Neural cell (in vitro differentiated cells): ENCODE results near the gene COL18A1. TPM values are rescaled to one million over a fixed set of nuclear protein-coding genes. Genes with fewer than 3 reads are reported as not detected.
"Not testable (repeated sequence)": the region's sequence is repeated elsewhere in the genome, so short reads cannot be mapped to it uniquely, and the experiment has no call there.

Experiments used
- H2AFZ ChIP-seq: fragments of 200-600, 300-800 bp; sonication (generic), shearing (Covaris generic); 2 replicates; pipeline ENCODE4 v1.6.0; 2014; ENCODE audit warnings: low read depth, mild to moderate bottlenecking, antibody characterized with exemption, low read length, moderate library complexity
- H3F3A ChIP-seq: fragments of 200-600 bp; shearing (Covaris generic); 2 replicates; pipeline ENCODE4 v1.6.1; 2016; ENCODE audit warnings: mild to moderate bottlenecking, moderate library complexity, mixed read lengths, antibody characterized with exemption, low read length; ENCODE audit not compliant: insufficient read depth, poor library complexity, severe bottlenecking
- H3K27ac ChIP-seq: fragments of 200-600, 300-800 bp; sonication (generic), shearing (Covaris generic); 2 replicates; pipeline ENCODE4 v1.5.1; 2014; ENCODE audit warnings: mild to moderate bottlenecking, low read length, moderate library complexity
- H3K27me3 ChIP-seq: fragments of 300-800, 200-600 bp; sonication (generic), shearing (Covaris generic); 2 replicates; pipeline ENCODE4 v1.6.0; 2014; ENCODE audit warnings: mild to moderate bottlenecking, low read depth, low read length, moderate library complexity; ENCODE audit not compliant: insufficient read depth
- H3K36me3 ChIP-seq: fragments of 300-800, 200-600 bp; sonication (generic), shearing (Covaris generic); 2 replicates; pipeline ENCODE4 v1.5.1; 2014; ENCODE audit warnings: mild to moderate bottlenecking, antibody characterized with exemption, low read length, moderate library complexity; ENCODE audit not compliant: insufficient read depth
- H3K4me2 ChIP-seq: fragments of 300-800, 200-600 bp; sonication (generic), shearing (Covaris generic); 2 replicates; pipeline ENCODE4 v1.6.0; 2014; ENCODE audit warnings: mild to moderate bottlenecking, low read length
- H3K4me3 ChIP-seq: fragments of 300-800, 200-600 bp; sonication (generic), shearing (Covaris generic); 2 replicates; pipeline ENCODE4 v1.5.1; 2014; ENCODE audit warnings: mild to moderate bottlenecking, low read length, moderate library complexity
- H3K79me2 ChIP-seq: fragments of 200-600 bp; shearing (Covaris generic); replicated peaks from 2 replicates; pipeline ENCODE4 v1.6.0; 2014; ENCODE audit warnings: mild to moderate bottlenecking, low read length, moderate library complexity; ENCODE audit not compliant: insufficient read depth
- H3K9ac ChIP-seq: fragments of 300-800, 200-600 bp; sonication (generic), shearing (Covaris generic); 2 replicates; pipeline ENCODE4 v1.6.1; 2016; ENCODE audit warnings: mild to moderate bottlenecking, low read length, mixed read lengths
- H3K9me2 ChIP-seq: fragments of 200-600 bp; shearing (Covaris generic); 2 replicates; pipeline ENCODE4 v1.6.1; 2016; ENCODE audit warnings: mild to moderate bottlenecking, low read length, mixed read lengths; ENCODE audit not compliant: insufficient read depth
- H3K9me3 ChIP-seq: fragments of 200-600, 300-800 bp; sonication (generic), shearing (Covaris generic); 2 replicates; pipeline ENCODE4 v1.6.1; 2016; ENCODE audit warnings: mild to moderate bottlenecking, mixed run types, low read length, moderate library complexity, mixed read lengths
- H4K20me1 ChIP-seq: fragments of 200-600 bp; shearing (Covaris generic); 2 replicates; pipeline ENCODE4 v1.6.1; 2016; ENCODE audit warnings: mild to moderate bottlenecking, mixed run types; ENCODE audit not compliant: insufficient read depth
- CTCF ChIP-seq: fragments of 450-650 bp; IDR thresholded peaks from 2 replicates; pipeline ENCODE4 v1.5.1; 2014; ENCODE audit warnings: antibody characterized with exemption, mild to moderate bottlenecking, moderate library complexity; ENCODE audit not compliant: poor library complexity, severe bottlenecking
- EP300 ChIP-seq: fragments of 450-650 bp; conservative IDR thresholded peaks from 2 replicates; pipeline ENCODE4 v1.6.1; 2014; ENCODE audit warnings: antibody characterized with exemption, mild to moderate bottlenecking, moderate library complexity; ENCODE audit not compliant: poor library complexity, severe bottlenecking
- EZH2 ChIP-seq: fragments of 200-600, 300-800 bp; shearing (Covaris generic), sonication (generic); IDR thresholded peaks from 2 replicates; pipeline ENCODE4 v1.6.1; 2014; ENCODE audit warnings: antibody characterized with exemption, low read length, borderline replicate concordance, mild to moderate bottlenecking; ENCODE audit not compliant: insufficient read depth, poor library complexity, severe bottlenecking
- MXI1 ChIP-seq: fragments of 450-650 bp; conservative IDR thresholded peaks from 2 replicates; pipeline ENCODE4 v1.6.1; 2014; ENCODE audit warnings: antibody characterized with exemption, mild to moderate bottlenecking; ENCODE audit not compliant: poor library complexity, severe bottlenecking
- POLR2AphosphoS5 ChIP-seq: IDR thresholded peaks from 2 replicates; pipeline ENCODE4 v1.6.1; 2012
- RAD21 ChIP-seq: fragments of 450-650 bp; conservative IDR thresholded peaks from 2 replicates; pipeline ENCODE4 v1.6.1; 2014; ENCODE audit warnings: antibody characterized with exemption, mild to moderate bottlenecking, moderate library complexity
- SMC3 ChIP-seq: fragments of 450-650 bp; conservative IDR thresholded peaks from 2 replicates; pipeline ENCODE4 v1.6.1; 2014; ENCODE audit warnings: antibody characterized with exemption, mild to moderate bottlenecking, moderate library complexity; ENCODE audit not compliant: poor library complexity
- TAF1 ChIP-seq: IDR thresholded peaks from 2 replicates; pipeline ENCODE4 v1.6.1; 2012; ENCODE audit warnings: low read depth
- polyA plus RNA-seq: library from polyadenylated mRNA; depleted of rRNA; stranded (reverse); fragments of >200 nt; gene quantifications from 2 replicates; pipeline ENCODE4 v1.2.3, GENCODE V29; 2014
- TF ChIP-seq, protein P1 (sequence below): IDR thresholded peaks from 2 replicates; pipeline ENCODE4 v1.6.1; 2012; ENCODE audit warnings: borderline replicate concordance

COL18A1 gene
- polyA plus RNA-seq, 1 donor from 2014 or later, result 2.5 TPM

GRCh38 chr21:45525910-45526306 lies 120.9 kb downstream of the COL18A1 start:
- Histone ChIP-seq H3F3A (no peaks in the 10 kb centered on the region), H2AFZ (no peak overlapping the region), H3K9ac (no peak overlapping the region), H3K27me3 (no peaks in the 10 kb centered on the region), H3K9me3 (no peaks in the 10 kb centered on the region), H4K20me1 (no peaks in the 10 kb centered on the region), H3K4me2 (no peak overlapping the region), H3K36me3 (peaks cover 11% of the 10 kb centered on the region), H3K27ac (no peak overlapping the region), H3K4me3 (no peak overlapping the region), H3K79me2 (no peaks in the 10 kb centered on the region), H3K9me2 (no peaks in the 10 kb centered on the region)
- TF ChIP-seq, protein P1, sequence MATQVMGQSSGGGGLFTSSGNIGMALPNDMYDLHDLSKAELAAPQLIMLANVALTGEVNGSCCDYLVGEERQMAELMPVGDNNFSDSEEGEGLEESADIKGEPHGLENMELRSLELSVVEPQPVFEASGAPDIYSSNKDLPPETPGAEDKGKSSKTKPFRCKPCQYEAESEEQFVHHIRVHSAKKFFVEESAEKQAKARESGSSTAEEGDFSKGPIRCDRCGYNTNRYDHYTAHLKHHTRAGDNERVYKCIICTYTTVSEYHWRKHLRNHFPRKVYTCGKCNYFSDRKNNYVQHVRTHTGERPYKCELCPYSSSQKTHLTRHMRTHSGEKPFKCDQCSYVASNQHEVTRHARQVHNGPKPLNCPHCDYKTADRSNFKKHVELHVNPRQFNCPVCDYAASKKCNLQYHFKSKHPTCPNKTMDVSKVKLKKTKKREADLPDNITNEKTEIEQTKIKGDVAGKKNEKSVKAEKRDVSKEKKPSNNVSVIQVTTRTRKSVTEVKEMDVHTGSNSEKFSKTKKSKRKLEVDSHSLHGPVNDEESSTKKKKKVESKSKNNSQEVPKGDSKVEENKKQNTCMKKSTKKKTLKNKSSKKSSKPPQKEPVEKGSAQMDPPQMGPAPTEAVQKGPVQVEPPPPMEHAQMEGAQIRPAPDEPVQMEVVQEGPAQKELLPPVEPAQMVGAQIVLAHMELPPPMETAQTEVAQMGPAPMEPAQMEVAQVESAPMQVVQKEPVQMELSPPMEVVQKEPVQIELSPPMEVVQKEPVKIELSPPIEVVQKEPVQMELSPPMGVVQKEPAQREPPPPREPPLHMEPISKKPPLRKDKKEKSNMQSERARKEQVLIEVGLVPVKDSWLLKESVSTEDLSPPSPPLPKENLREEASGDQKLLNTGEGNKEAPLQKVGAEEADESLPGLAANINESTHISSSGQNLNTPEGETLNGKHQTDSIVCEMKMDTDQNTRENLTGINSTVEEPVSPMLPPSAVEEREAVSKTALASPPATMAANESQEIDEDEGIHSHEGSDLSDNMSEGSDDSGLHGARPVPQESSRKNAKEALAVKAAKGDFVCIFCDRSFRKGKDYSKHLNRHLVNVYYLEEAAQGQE, result no peak
- TF ChIP-seq SMC3, result no peak
- no peak for TF ChIP-seq TAF1

DNA sequence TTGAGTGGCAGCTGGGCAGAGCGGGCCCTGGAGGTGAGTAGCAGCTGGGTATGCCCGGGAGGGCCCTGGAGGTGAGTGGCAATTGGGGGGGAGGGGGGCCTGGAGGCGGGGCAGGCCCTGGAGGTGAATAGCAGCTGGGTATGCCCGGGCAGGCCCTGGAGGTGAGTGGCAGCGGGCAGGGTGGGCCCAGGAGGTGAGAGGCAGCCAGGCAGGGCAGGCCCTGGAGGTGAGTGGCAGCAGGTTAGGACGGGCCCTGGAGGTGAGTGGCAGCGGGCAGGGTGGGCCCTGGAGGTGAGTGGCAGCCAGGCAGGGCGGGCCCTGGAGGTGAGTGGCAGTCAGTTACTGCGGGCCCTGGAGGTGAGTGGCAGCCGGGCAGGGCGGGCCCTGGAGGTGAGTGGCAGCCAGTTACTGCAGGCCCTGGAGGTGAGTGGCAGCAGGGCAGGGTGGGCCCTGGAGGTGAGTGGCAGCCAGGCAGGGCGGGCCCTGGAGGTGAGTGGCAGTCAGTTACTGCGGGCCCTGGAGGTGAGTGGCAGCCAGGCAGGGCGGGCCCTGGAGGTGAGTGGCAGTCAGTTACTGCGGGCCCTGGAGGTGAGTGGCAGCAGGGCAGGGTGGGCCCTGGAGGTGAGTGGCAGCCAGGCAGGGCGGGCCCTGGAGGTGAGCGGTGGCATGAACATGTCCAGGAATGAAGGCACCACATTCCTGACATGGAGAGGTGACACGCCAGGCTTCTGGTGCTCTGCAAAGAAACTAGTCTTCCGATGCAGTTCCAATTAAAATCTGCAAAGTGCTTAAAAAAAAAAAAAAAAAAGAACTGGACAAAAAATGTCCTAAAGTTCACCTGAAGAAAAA lies 122.4 kb downstream of the COL18A1 start:
- not testable (repeated sequence) for H2AFZ ChIP-seq, H3K9me2 ChIP-seq, H3K36me3 ChIP-seq, H3F3A ChIP-seq, H3K9ac ChIP-seq, H3K27ac ChIP-seq, H4K20me1 ChIP-seq, H3K4me3 ChIP-seq, H3K4me2 ChIP-seq, H3K27me3 ChIP-seq, H3K9me3 ChIP-seq, H3K79me2 ChIP-seq

- Histone ChIP-seq H3K4me2 (no peak overlapping the region), H2AFZ (no peak overlapping the region), H4K20me1 (no peaks in the 10 kb centered on the region), H3K79me2 (no peaks in the 10 kb centered on the region), H3K36me3 (peaks cover 3% of the 10 kb centered on the region), H3K4me3 (no peak overlapping the region), H3K9me3 (no peaks in the 10 kb centered on the region), H3F3A (no peaks in the 10 kb centered on the region), H3K9ac (no peak overlapping the region), H3K9me2 (no peaks in the 10 kb centered on the region), H3K27me3 (no peaks in the 10 kb centered on the region), H3K27ac (no peak overlapping the region)
- TF ChIP-seq SMC3 (no peak), EP300 (no peak), EZH2 (no peak), RAD21 (no peak), CTCF (no peak), TAF1 (no peak), POLR2AphosphoS5 (no peak), MXI1 (no peak)
- TF ChIP-seq, protein P1, result no peak
These were observed 123.2 kb downstream of the COL18A1 start for GRCh38 chr21:45528028-45528705.
